AG04449 (cell line): ENCODE data around the gene HAVCR1.

Experiments
- CTCF ChIA-PET: fragments of 350-600 bp; formaldehyde crosslinking; extraction: SDS; loops from one replicate; lab custom pipeline; 2021; ENCODE audit warnings: antibody characterized with exemption; lab: Yijun Ruan, JAX
- POLR2A ChIA-PET: fragments of 400-600, 350-600 bp; formaldehyde crosslinking; extraction: SDS; loops from one replicate; lab custom pipeline; 2020; ENCODE audit warnings: antibody characterized with exemption, inconsistent platforms; lab: Yijun Ruan, JAX
- DNase-seq: peaks from one replicate; pipeline ENCODE4 v3.0.0-alpha.2; 2010; ENCODE audit warnings: low read depth, low spot score
- H3K4me3 ChIP-seq: 2 replicates; pipeline ENCODE4 v1.5.1; 2011; ENCODE audit warnings: low read depth, mild to moderate bottlenecking, control low read depth, low read length
- CTCF ChIP-seq: IDR thresholded peaks from one replicate; pipeline ENCODE4 v1.5.1; 2011; ENCODE audit warnings: mild to moderate bottlenecking, moderate library complexity, low read length, control low read depth, inconsistent platforms; ENCODE audit not compliant: insufficient read depth; ENCODE audit errors: missing control alignments

HAVCR1 gene

DNA sequence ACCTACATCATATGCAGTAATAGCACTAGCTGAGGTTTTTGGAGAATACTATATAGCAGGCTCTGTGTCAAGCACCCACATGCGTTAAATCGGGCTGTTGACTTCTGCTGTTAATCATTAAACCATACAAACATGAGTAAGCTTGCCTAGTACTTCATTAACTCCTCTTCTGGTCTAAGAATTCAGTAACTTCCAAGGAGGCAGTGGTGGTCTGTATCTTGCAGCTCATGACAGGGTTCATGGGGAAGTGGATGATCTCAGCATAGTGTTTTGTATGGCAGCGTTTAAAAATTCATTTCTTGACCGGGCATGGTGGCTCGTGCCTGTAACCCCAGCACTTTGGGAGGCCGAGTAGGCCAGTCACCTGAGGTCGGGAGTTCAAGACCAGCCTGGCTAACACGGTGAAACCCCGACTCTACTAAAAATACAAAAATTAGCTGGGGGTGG, at the start of gene HAVCR1:
Gene HAVCR1 (minus strand): TSS at position 24 of the 447 bp plus-strand sequence. CDS start 1,173 bp downstream, outside the sequence.
- POLR2A ChIA-PET: no interaction called here
- no peak for DNase-seq
- TF ChIP-seq CTCF: no peak
- no peak within 1 kb of the TSS for H3K4me3 ChIP-seq
- CTCF ChIA-PET: no interaction called here

GRCh38 chr5:157107508-157107907, 48.6 kb upstream of the HAVCR1 start:
- POLR2A ChIA-PET: no interaction called here
- no peak overlapping the region for H3K4me3 ChIP-seq
- CTCF ChIA-PET: no interaction called here
- DNase-seq: no peak
- no peak for TF ChIP-seq CTCF

GRCh38 chr5:157106630-157107461, 47.9 kb upstream of the HAVCR1 start:
- ChIA-PET CTCF (no interaction called here), POLR2A (no interaction called here)
- TF ChIP-seq CTCF: no peak
- H3K4me3 ChIP-seq: no peak overlapping the region
- DNase-seq: no peak

DNA sequence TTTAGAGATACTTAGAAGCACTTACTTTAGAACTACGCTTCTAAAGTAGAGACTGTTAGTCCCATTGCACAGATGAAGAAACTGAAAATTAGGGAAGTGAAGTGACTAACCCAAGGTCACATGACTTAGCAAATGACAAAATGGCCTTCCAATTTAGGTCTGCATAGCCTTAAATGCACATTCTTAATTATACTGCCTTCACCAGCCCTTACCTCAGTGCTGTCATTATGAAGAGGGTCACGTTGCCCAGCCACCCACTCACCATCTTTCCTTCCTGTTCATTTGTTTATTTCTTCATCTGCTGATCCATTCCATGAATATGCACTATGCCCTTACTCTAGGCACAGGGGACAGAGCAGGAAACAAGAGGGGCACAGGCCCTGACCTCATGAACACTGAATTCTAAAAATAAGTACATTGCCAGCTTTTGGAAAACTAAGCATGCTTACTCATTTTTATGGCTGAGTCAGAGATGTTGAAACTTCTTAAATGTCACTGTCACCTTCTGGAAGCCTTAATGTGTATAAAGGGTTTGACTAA, 41.3 kb upstream of the HAVCR1 start:
- DNase-seq: no peak
- no peak overlapping the region for H3K4me3 ChIP-seq
- ChIA-PET CTCF (interaction anchor here (1.0 kb wide), 1 partner anchor 9 kb away, joined by 3 read pairs; the partner anchor contains the start of gene HAVCR2), POLR2A (no interaction called here)
- TF ChIP-seq CTCF: no peak

- TF ChIP-seq CTCF: no peak
- ChIA-PET CTCF (no interaction called here), POLR2A (no interaction called here)
- no peak for DNase-seq
- H3K4me3 ChIP-seq: no peak overlapping the region
Measured at GRCh38 chr5:157088342-157088990, 29.6 kb upstream of the HAVCR1 start.

- CTCF ChIA-PET: no interaction called here
- no peak overlapping the region for H3K4me3 ChIP-seq
- DNase-seq: no peak
- POLR2A ChIA-PET: no interaction called here
- no peak for TF ChIP-seq CTCF
Measured at GRCh38 chr5:157086751-157087359, 27.9 kb upstream of the HAVCR1 start.
